COLO829 (cell line): ENCODE data around the gene GALNT6.

Experiments used
- DNase-seq: peaks from one replicate; pipeline ENCODE4 v3.0.0; 2012; ENCODE audit warnings: low spot score

Gene GALNT6

DNA sequence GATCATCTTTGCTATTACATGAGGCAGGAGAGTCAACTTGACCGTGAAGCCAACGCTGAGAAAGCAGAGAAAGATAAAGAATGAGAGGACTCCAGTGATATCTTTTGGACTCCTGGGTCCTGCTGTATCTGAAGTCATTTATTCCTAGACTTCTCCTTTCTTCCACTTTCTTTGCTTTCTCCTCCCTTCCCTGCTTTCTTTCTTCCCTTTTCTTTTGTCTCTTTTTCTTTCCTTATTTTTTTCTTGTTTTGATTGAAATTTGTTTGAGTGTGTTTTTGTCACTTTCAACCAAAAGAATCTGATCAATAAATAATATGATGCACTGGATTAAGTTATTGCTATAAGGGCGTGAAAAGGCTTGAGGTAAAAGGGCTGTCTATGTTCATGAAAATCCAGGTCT lies 13.4 kb upstream of the GALNT6 start:
- no peak for DNase-seq

DNA sequence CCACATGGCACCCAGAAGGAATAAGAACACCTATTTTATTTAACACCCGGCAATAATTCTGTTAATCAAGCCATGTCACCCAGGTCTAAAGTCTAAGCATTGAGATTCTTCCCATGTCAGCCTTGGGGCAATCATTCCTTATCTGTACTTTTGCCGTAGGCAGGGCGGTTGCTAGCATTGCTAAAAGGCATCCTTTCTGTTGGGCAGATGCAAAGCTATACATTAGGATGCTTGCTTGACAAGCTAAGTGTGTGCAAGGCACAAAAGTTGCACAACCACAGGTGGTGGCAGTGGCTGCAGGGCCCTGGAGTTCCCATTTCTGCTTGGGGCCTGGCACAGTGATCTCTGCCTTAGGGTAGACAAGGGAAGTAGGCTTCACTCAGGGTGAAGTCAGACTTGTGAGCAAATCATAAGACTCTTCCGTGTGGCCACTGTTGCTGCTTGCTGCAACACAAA lies 12.5 kb upstream of the GALNT6 start:
- no peak for DNase-seq

DNA sequence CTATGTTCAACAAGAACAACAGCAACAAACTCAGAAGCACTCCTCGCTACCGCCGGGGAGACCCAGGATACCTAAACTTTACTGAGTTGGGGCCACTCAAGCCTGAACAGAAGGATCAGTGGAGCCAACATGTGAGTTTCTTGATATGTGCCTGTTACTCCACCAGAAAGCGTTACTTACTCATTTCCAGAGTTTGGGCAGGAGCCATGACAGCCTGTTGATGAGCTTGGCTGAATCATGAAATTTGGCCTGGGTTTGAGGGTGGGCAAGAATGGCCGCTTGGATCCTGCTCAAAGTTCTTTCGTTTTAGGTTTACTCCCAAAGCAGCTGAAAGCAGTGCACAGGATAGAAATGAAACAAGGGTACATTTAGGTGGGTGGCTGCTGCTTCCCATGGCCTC lies 12.0 kb upstream of the GALNT6 start:
- DNase-seq = no peak

DNA sequence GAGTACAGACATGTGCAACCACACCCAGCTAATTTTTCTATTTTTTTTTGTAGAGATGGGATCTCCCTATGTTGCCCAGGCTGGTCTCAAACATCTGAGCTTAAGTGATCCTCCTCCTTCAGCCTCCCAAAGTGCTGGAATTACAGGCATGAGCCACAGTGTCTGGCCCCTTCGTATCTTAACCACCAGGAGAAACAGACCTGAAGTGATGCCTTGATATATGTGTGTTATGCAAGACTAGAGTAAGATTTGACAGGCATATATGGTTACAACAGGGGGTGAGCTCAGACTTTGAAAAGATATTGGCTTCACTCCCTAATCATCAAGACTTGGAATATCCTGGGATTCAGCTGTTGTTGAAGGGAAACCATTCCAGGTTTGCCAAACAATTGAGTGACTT lies 10.7 kb upstream of the GALNT6 start:
- DNase-seq = no peak

DNA sequence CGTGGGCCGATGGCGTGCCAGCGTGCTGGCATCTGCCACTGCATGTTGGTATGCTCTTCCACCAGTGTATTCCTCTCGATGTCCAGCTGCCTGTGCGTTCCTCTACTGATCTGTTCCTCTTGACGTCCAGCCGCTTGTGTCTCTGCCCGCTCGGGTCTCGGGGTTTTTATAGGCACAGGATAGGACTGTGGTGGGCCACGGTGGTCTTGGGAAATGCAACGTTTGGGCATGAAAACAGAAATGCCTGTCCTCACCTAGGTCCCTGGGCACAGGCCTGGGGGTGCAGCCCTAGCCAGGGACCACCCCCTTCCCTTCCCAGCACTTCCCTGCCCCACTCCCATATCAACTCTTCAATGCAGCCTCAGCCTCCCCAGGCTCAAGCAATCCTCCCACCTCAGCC lies 10.3 kb upstream of the GALNT6 start:
- DNase-seq = no peak

DNA sequence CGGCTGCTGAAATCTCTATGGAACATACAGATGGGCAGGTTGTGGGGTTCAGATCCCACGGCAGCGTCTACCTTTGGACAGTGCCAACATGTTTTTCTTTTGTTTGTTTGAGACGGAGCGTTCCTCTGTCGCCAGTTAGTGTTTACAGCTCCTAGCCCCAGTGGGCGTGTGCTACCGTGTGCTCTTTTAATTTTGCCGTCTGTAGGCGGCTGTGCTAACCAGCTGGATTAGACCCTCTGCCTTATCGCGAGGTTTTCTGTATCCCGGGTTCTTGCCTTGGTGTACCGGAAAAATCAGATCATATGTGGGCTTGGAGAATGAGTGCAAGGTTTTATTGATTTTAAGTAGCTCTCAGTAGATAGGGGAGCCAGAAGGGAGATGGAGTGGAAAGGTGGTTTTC lies 9.8 kb upstream of the GALNT6 start:
- DNase-seq = no peak

DNA sequence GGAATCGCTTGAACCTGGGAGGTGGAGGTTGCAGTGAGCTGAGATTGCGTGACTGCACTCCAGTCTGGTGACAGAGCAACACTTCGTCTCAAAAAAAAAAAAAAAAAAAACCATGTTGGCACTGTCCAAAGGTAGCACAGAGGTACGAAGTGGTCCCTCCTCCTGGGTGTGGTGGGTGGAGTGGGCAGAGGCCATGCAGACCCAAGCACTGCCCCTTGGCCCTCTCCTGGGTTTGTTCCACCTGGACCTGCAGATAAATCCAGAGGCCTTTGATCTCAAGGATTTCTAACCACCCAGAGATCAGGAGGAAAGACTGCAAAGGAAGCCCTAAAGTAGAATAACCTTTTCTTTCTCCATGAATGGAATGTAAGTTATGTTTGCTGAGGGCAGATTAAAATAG lies 8.7 kb upstream of the GALNT6 start:
- no peak for DNase-seq

DNA sequence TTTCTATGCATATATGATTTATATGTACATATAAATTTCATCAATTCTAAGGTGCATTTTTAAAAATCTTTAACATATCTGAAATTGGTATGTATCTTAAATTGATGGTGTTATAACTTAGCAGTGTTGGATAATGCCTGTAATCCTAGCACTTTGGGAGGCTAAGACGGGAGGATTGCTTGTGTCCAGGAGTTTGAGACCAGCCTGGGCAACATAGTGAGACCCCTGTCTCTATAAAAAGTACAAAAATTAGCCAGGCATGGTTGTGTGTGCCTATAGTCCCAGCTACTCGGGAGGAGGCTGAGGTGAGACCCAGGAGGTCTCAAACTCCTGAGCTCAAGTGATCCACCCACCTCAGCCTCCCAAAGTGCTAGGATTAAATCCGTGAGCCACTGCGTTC lies 6.5 kb upstream of the GALNT6 start:
- no peak for DNase-seq

DNA sequence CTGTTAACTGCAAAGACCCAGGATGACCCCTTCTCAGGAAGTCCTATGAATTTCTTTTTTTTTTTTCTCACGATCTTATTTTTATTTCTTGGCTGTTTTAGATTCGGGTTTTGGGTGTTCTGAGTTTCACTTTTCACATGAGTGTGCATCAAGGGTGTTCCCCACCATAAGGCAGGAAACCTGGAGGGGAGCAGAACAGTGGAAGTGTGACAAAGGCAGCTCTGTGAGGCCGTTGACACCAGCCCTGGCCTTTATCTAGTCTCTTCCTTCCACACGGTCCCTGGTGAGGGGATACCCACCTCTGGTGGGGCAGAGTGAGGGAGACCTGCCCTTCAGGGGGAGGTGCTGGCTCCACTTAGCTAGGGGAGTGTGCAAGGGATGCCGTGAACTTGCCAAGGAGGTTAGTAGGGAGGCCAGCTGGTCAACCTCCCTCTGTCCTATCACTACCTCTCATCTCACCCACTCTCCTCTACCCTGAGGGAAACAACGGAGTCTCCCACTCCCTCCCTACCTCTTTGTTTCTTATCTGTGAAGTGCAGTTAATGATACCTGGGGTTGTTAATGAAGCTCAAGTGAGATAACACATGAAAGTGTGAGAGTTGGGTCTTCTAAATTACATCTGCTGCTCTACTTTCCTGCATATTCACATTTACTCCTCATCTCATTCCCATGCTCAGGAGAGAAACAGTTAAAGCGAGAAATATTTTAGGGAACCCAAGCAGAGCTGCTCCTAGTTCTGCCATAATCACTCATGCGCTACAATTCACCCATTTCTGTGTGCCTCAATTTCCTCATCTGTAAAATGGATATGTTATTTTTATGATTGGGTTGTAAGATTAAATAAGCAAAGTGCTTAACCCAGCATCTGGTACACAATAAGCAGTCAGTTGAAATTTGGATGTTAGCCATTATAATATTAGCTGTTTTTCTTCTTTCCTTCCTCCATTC lies 4.4 kb upstream of the GALNT6 start:
- DNase-seq = no peak

DNA sequence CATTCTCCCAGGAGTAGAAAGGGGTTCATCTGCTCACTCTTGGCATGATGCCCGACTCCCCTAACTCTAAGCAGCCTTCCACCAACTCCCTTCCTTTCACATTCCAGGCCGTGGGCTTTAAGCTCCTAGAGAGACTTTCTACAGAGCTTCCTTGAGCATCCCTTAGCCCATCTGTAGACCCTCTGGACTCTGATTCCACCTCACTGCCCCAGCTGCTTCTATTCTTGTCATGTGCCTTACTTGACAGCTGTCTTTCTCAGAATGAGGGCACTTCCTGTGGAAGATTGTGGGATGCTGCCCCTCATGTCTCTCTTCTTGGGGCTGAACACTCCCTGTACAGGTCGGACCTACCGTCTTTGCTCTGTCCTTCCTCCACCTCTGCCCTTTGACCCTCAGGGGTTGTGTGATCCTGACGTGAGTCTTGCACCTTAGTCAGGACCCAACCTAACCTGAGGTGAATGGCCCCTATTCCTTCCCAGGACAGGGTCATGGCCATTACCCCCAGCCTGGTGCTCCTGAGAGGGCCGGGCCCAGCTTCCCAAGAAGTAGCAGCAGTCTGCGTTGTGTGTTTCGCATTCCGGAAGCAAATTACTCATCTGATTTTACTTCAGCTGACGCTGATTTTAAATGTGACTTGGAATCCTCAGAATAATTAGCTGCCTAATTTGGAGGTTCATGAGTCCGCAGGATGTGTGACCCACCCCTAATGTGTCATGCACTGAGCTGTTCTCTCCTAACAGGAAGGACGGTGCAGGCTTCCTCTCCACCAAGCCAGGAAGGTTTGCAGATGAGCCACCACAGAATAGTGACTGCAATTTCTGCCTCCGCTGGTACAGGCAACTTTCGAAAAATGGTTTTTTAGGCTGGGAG lies 2.7 kb upstream of the GALNT6 start:
- no peak for DNase-seq

DNA sequence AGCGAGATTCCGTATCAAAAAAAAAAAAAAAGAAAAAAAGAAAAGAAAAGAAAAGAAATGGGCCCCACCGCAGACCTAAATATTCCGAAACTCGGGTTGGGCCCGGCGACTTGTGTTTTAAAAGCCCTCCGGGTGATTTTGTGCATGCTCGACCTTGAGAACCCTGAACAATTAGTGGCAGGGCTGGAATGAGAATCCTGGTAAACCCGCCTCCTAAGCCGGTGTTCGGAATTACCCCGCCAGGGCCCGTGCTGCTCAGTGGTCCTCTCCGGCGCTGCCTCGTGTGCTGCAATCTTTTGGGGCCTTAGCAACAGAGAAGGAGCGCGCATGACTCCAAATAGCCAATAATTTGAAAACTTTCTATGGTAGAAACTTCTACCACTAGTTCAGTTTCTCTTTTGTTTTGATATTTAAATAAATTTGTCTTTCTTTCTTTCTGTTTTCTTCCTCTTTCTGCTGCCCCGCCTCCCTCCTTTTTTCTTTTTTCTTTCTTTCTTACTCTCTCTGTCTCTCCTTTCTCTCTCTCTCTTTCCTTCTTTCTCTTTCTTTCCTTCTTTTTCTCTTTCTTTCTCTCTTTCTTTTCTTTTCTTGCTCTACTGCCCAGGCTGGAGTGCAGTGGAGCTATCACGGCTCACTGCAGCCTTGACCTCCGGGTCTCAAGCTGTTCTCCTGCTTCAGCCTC lies 1.5 kb upstream of the GALNT6 start:
- no peak for DNase-seq

DNA sequence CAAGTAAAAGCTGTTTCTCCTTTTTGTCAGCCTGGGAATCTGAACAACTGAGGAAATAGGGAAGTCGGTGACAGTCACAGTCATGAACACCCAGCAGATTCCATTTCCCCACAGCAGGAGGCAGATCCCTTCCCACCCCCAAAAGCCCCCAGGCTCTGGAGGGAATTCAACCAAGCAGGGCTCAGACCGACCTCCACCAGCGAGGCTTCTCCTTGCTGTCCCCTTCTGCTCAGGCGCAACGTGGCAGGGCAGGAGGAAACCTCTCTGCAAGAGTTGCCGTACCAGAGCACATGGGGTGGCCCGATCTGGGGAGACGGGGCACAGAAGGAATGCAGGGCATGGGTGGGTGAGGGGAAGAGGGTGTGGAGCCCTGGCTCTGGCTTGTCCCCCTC lies 319 bp downstream of the GALNT6 start:
- DNase-seq = no peak

DNA sequence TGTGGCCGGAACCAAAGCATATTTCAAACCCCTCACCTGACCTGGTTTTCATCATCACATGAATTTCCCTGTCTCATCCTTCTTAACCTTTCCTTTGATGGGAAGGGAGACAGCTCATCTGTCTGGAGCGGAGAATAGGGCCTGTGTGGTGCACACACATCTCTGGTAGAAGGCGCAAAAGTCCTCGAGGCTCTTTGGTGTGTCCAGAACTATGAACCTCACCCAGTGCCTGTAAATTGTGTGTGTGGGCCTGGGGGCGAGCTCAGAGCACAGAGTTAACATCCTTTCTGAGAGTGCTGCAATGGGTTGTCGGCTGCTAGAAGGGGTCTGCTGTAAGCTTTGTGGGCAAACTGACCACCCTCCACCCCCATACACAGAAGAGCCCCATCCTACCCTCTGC lies 749 bp downstream of the GALNT6 start:
- no peak for DNase-seq

DNA sequence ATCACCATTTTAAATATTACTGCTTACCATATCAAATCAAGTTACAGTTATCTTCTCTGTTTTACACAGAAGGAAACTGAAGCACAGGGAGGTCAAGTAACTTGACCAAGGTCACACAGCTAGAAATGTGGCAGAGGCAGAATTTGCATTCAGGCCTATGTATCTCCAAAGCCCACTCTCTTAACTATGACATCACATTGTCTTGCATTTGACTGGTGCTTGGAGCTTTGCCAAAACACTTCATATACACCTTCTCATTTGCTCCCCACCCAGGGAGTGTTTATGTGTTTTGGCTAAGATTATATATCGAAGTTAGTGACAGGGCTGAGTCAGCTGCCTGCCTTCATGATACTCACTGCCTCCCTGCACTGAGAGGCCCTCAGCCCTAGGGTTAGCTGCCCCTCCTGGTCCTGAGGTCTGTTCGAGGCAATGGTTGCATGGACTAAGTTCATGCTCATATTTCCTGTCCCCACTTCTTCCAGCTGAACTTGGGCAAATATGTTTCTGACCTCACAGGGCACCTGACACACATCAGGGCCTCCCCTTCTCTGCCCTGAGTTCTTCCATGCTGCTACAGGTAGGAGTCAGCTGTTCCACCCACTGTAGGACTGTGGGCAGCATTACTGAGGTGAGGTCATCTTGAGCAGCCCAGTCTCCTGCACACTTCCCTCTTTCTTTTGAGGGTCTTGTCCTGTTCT lies 1.8 kb downstream of the GALNT6 start:
- DNase-seq = no peak

DNA sequence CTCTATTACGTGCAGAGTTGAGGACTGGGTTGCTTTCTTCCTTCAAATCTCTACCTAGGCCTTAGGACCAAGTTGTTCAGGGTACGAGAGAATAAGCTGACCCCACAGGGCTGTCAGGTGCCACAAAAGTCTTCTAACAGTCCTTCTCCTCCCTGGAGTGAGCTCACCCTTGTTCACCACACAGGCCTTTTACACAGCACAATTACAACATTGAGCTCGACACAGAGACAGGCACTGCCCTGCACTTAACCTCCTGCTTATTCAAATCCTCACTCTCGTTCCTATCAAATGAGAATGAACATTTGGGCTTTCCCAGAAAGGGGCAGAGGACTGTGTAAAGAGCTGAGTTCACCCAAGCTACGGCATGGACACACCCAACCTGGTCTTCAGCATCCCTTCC lies 2.4 kb downstream of the GALNT6 start:
- DNase-seq = no peak

DNA sequence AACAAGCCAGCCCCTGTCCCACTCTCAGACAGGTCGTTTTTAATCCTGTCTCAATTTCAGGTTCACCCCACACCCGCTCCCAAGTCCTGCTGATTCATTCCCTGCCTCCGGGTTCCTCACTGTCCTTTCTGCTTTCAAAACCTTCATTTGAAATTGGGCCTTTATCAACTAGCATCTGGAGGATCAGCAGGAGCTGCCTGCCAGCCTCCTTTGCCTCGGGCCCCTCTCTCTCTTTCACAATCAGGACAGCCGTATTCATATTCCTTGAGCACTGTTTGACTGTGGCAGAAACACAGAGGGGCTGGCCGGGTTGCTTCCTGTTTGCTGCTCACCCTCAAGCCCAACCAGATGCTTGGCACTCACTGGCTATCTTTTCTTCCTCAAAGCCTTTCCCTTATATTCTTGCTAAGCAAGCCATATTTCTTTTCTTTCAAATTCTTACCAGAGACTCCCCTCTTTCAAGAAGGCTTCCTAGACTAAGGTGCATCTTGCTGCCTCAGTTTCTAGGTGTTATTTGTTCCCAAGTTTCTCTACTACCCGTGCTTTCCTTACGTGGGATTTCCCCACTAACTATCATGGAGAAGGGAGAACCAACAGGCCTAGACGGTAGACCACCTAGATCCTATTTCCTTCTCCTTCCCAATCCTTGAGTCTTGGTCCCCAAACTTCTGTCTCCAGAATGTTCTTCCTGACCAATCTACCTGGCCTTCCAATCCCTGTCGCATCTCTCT lies 3.0 kb downstream of the GALNT6 start:
- DNase-seq = no peak

DNA sequence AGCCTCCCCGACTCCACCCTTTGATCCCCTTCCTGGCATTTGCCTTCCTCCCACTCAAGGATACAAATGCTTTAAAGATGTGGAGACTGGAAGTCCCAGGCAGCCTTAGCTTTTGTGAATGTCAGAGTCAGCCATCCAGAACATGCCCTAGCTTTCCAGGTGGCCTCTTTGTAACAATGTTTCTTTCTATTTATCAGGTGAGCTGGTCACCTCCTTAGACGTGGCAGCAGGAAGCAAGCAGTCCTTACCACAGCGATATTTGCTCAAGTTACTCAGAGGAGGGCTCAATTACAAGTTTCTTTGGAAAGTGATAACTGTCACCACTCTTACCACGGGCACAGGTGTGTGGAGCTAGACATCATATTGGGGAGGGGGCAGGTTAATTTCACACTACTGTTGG lies 4.9 kb downstream of the GALNT6 start:
- no peak for DNase-seq

DNA sequence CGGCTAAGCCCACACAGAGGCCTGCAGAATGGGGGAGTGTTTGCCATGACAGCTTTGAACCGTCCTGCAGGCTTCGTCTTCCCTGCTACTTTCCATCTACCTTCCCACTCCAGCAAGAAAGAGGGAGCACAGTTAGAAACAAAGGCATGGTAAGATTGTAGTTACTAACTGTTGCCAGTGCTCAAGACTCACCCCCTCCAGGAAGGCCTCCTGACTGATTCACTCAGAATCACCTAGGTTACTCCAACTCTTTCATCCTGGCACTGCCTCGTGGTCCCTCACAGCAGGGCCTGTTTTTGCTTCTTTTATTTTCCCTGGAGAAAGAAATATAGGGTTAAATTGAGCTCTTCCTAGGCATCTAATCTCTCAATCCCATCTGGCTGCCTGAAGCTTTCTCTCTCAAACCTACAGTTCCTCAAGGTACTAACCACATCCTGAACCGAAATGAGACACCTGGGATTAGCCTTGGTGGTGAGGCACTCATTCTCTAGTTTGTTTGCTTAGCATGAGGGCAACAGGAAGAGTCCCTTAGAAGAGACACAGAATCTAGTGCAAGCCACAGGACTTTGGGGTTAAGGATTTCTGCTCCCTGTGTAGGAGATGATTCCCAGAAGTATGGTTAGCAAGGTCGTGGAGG lies 7.8 kb downstream of the GALNT6 start:
- no peak for DNase-seq

DNA sequence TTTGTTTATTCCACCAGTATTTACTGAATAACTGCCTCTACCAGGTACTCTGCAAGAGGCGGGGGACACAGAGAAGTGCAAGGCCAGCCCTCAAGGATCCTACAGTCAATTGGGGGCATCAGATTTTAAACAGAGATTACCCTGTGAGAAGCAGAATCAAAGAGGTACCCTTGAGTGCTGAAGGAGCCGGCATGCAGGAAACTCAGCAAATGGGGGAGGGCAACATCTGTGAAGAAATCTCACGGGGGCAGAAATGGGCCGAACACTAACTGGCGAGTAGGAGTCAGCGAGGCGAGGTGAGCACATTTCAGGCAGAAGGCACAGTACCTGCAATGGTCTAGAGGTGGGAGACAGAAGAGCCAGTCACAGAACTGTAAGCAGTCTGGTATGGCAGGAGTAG lies 9.0 kb downstream of the GALNT6 start:
- no peak for DNase-seq

DNA sequence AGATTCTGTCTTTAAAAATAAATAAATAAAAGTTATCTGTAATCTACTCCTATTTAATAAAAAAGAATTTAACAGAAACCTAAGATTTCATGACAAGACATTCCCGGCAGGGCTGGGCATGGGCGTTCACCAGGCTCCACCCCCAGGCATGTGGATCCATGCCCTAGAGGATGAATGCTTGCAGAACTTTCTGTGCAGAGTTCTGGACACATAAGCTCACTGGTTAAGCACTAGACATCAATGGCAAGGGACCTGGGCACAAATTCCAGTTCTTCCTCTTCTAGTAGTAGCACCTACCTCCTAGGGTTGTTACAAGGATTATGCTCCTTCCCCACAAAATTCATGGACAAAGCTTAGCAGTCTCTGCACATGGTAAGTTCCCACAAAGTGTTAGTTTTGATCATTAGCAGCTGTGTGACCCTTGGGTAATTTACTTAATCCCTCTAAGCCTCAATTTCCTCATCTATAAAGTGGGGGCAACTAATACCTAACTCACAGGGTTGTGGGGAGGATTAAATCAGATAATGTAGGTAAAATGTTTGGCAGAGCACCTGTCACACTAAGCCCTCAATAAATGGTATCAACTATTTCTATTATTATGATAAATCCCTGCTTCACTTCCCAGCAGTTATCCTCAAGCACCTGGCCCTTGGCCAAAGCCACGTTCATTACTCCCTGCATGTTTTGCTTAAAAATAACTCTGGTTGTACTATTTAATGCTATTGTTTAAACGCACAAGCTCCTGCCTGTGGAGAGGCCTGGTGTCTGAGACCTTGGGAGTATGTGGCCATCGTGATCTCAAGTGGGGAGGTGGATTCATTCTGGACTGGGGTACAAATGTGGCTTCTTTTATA lies 9.8 kb downstream of the GALNT6 start:
- no peak for DNase-seq
